Adipose tissue (tissue), 3 donors: ENCODE measurements around the gene FBXO7. TPM values are rescaled to one million over a fixed set of nuclear protein-coding genes. Genes with fewer than 3 reads are reported as not detected.

Experiments used
- H3K27ac ChIP-seq: one replicate; pipeline ENCODE4 v1.5.1; 2013; ENCODE audit warnings: low read depth, low read length
- WGBS, 3 donors: extraction: QIAGEN DNeasy Blood & Tissue Kit; methylation state at CpG; one replicate each; pipeline ENCODE4 v1.1.7; 2013; 5-methylcytosine and 5-hydroxymethylcytosine counted together
- polyA plus RNA-seq, 3 donors: library from polyadenylated mRNA; stranded (reverse); fragments of 200-250 nt; gene quantifications; one replicate each; pipeline ENCODE4 v1.2.3, GENCODE V29; 2013
- donor health status: healthy with polysubstance abuse.
- donor health status: Bipolar disorder and iron deficiency.
- donor health status: healthy.

The FBXO7 gene
- polyA plus RNA-seq, 3 donors, result 34.5 to 83.5 (median 50.8) TPM

- no peak overlapping the region for H3K27ac ChIP-seq
- 62 to 76% (median 72%) methylated on average over 3 of the region's 3 CpGs for WGBS, 3 donors
Measured at GRCh38 chr22:32486656-32487390, 12.2 kb downstream of the FBXO7 start.

GRCh38 chr22:32487461-32487860, 12.8 kb downstream of the FBXO7 start:
- H3K27ac ChIP-seq, result no peak overlapping the region
- 89 to 96% (median 95%) methylated on average over 1 of the region's 1 CpG for WGBS, 3 donors

DNA sequence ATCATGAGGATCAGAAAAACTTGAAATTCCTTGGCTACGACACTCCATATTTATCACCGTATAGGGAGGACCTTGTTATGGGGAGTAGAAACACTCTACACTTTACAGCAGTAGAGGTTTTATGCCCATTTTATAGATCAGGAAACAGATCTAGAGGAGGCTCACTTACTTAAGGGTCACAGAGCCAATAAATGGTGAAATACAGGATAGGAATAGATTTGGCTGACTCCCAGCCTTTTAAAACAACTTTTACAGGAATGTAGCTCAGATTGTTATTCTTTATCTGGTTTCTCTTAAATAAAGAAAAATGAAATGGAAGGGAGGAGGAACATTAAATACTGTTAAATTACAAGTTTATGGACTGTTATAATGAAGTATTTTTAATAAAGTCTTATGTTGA, 14.8 kb downstream of the FBXO7 start:
- WGBS, 3 donors, result 92 to 96% (median 94%) methylated on average over 2 of the region's 2 CpGs
- no peak overlapping the region for H3K27ac ChIP-seq

- 79 to 97% (median 90%) methylated on average over 6 of the region's 6 CpGs for WGBS, 3 donors
Measured at GRCh38 chr22:32490279-32490678, 15.7 kb downstream of the FBXO7 start.

GRCh38 chr22:32492111-32492510, 17.5 kb downstream of the FBXO7 start:
- H3K27ac ChIP-seq, result no peak overlapping the region
- WGBS, 3 donors, result 76 to 85% (median 84%) methylated on average over 2 of the region's 2 CpGs

More at GRCh38 chr22:32490279-32490678, 15.7 kb downstream of the FBXO7 start:
- no peak overlapping the region for H3K27ac ChIP-seq

GRCh38 chr22:32493551-32493950, 18.9 kb downstream of the FBXO7 start:
- H3K27ac ChIP-seq, result no peak overlapping the region
- 91 to 100% (median 97%) methylated on average over 2 of the region's 2 CpGs for WGBS, 3 donors

DNA sequence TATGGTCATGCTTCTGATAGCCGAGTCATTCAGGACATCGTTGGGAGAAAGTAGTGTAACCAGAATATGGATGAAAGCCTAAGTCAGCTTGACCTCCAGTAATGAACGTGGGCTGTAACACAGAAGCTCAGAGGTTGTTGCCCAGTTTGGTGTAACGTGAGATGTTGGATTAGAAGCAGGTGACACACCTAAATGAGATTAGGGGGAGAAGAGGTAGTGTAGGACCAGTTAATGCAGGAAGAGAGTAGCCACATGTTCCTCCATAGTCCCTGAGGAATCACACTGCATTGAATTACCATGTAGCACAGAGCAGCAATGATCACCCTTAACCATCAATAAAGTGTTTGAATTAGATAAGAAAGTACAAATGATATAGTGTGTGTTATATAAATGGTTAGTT, 20.4 kb downstream of the FBXO7 start:
- no peak overlapping the region for H3K27ac ChIP-seq
- 74 to 93% (median 89%) methylated on average over 4 of the region's 4 CpGs for WGBS, 3 donors

GRCh38 chr22:32499666-32500065, 25.1 kb downstream of the FBXO7 start:
- no peak overlapping the region for H3K27ac ChIP-seq
- WGBS, 3 donors, result 76 to 86% (median 77%) methylated on average over 3 of the region's 3 CpGs

GRCh38 chr22:32501836-32502752, 27.5 kb downstream of the FBXO7 start:
- WGBS, 3 donors, result 69 to 78% (median 71%) methylated on average over 9 of the region's 9 CpGs
- H3K27ac ChIP-seq, result no peak overlapping the region

DNA sequence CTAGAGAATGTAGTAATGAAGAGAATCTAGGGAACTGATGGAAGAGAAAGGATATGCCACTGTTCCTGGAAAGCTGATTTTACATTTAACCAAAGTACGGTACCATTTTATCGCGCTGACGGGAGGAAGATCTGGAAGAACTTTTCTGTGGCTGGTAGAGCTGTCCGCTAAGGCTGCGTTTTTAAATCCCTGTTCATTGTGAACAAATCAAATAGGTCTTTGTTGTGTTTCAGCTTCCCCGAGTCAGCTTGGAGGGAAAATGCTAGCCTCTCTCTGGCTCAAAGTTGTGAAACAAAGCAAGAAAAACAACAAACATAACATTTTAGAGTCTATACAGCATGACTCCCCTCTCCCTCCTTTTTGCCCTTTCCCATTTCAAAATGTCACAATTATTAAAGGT, 34.4 kb downstream of the FBXO7 start:
- 84 to 95% (median 93%) methylated on average over 7 of the region's 7 CpGs for WGBS, 3 donors
- no peak overlapping the region for H3K27ac ChIP-seq

- WGBS, 3 donors, result 63 to 86% (median 78%) methylated on average over 3 of the region's 3 CpGs
- no peak overlapping the region for H3K27ac ChIP-seq
Measured at GRCh38 chr22:32511274-32511673, 36.7 kb downstream of the FBXO7 start.

DNA sequence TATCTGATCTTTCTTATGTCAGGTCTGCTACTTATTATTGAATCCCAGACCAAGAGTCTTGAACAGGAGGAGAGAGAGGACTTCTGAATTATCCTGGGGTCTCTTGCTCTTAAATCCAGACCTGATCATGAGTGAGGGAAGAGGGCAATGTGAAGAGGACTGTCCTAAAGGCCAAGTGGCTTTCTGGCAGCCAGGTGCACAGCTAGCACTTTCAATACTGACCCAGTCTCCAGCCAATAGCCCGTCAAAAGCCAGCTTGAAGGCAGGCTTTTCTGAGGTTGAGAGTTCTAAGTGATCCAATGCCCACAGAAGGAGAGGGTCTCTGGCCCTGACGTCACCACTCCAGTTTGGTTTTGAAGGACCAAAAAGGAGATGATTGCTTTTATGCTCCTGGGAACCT, 37.2 kb downstream of the FBXO7 start:
- H3K27ac ChIP-seq, result no peak overlapping the region
- 64 to 68% (median 68%) methylated on average over 2 of the region's 2 CpGs for WGBS, 3 donors

DNA sequence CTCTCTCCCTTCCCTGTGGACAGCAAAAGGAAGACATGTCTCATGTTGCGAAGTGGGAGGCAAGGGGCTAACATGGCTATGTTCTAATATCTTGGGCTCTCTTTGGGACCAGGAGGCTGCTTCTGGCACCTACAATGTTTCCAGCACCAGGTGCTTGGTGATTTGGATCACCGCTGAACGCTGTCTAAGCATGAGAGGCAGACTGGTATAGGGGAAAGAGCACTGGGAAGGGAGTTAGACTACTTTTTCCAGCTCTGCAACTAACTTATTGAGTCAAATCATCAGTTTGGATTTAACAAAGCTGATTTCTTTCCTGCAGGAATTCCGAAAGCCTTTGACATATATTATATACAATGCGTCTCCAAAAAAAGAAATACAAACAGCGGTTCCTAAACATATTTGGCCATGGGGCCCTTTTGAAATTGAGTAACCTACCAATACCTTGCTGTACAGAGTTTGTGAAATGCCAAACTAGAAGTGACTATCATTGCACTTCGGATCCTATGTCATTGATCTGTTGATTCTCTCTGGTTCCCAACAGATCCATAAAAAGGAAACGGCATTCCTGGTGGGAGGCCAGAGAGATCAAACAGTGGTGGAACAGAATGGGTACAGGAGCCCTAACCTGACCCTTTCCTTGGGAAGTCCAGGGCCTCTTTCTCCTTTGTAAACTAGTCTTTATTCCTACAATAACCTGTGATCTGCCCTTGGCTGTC, 37.8 kb downstream of the FBXO7 start:
- WGBS, 3 donors, result 83 to 95% (median 94%) methylated on average over 8 of the region's 8 CpGs
- H3K27ac ChIP-seq, result no peak overlapping the region

- WGBS, 3 donors, result 96 to 98% (median 98%) methylated on average over 2 of the region's 2 CpGs
- H3K27ac ChIP-seq, result no peak overlapping the region
Measured at GRCh38 chr22:32515084-32515483, 40.5 kb downstream of the FBXO7 start.

GRCh38 chr22:32517488-32517887, 42.9 kb downstream of the FBXO7 start:
- H3K27ac ChIP-seq, result no peak overlapping the region
- 96 to 98% (median 97%) methylated on average over 3 of the region's 3 CpGs for WGBS, 3 donors

DNA sequence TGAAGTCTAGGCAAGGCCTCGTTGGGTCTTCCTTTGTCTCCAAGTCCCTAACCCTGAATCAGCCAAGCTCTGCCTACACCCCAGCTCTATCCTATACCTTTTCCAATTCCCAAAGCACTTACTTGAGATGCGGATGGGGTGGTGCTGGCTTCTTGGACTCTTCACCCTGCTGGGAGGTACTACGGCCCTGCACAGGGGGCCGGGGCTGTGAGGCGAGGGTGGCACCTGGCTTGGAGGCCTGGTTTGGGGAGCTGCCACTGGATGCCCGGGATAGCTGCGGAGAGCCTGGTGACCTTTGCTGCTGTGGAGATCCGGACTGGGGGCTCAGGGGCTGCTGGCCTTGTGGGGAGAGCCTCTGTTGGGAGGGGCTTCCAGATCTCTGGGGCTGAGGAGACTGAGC, 43.3 kb downstream of the FBXO7 start:
- no peak overlapping the region for H3K27ac ChIP-seq
- 90 to 96% (median 96%) methylated on average over 8 of the region's 8 CpGs for WGBS, 3 donors

- WGBS, 3 donors, result 57 to 82% (median 74%) methylated on average over 1 of the region's 1 CpG
Measured at GRCh38 chr22:32518381-32518780, 43.8 kb downstream of the FBXO7 start.

GRCh38 chr22:32518848-32519247, 44.2 kb downstream of the FBXO7 start:
- WGBS, 3 donors, result 79 to 89% (median 87%) methylated on average over 5 of the region's 5 CpGs
- no peak overlapping the region for H3K27ac ChIP-seq

More at GRCh38 chr22:32518381-32518780, 43.8 kb downstream of the FBXO7 start:
- no peak overlapping the region for H3K27ac ChIP-seq

DNA sequence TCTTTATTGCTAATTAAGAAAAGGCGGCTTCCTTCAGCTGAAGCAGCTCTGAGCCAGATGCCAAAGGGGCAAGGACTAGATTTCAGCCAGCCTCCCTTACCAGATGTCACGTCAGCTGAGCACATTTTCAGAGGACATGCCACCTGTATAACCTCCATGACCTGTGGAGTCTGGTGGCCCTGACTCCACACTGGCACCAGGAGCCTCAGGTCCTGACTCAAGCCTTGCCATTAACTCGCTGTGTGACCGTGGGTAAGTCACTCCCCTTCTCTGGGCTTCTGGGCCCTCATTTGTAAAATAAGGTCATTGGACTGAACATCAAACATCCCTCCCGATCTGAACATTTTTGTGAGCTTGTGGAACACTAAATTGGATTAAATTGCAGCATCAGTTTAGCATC, 46.0 kb downstream of the FBXO7 start:
- no peak overlapping the region for H3K27ac ChIP-seq
- WGBS, 3 donors, result 83 to 89% (median 88%) methylated on average over 5 of the region's 5 CpGs
